DMS79 (cell line): ENCODE measurements around the gene DENND2D.

ENCODE experiments used
- DNase-seq: peaks from one replicate; lab custom pipeline; 2025; lab: John Stamatoyannopoulos, UW

The DENND2D gene

DNA sequence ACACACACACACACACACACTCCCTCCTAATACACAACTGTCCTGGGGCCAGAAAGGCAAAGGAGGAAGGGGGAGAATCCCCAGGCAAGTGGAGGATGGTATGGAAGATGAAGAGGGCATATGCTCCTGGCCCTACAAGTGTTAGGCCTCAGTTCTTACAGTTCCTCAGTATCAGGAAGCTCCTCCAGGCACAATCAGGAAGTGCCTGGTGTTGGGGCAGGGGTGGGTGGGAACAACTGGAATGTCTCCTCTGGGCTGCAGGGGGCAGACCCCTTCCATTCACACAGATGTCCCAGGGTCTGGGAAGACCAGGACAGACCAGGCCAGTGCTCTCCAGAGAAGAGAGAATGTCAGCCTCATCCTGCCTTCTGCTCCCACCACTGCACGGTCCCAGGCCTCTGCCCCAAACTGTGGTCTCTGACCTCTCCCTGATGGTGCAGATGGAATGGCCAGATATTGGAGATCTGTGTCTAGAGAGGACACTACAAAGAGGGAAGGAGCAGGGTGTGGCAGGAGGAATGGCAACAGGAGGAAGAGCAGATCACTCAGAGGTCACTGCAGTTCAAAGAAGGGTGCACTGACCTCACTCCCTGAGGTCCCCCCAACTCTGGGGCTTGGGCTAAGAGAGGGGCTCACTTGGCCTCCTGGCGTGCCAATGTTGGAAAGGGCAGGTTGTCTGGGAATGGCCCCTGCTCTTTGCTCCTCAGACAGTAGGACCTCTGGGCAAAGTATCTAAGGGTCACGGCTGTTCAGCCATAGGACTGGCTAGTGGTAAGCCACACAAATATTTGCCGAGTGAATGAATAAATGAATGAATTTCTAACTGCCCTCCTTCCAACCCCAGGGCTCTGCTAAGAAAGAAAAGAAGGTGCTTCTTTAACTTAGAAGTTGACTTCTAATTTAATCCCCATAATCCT, 2.5 kb upstream of the DENND2D start:
- no peak for DNase-seq

DNA sequence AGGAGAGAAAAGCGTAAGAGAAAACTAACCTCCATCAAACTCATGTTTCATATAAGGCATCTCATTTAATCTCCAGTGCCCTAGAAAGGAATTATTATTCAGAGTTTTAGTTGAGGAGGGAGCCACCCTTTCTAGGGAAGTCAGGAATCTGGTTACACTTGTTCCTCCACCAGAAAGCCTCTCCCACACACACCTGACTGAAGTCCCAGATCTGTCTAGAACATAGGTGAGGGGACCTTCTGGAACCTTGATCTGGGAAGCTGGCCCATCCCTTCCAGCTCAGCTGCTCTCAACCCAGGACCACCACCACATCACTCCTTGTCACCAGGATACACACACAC, 1.9 kb upstream of the DENND2D start:
- no peak for DNase-seq

DNA sequence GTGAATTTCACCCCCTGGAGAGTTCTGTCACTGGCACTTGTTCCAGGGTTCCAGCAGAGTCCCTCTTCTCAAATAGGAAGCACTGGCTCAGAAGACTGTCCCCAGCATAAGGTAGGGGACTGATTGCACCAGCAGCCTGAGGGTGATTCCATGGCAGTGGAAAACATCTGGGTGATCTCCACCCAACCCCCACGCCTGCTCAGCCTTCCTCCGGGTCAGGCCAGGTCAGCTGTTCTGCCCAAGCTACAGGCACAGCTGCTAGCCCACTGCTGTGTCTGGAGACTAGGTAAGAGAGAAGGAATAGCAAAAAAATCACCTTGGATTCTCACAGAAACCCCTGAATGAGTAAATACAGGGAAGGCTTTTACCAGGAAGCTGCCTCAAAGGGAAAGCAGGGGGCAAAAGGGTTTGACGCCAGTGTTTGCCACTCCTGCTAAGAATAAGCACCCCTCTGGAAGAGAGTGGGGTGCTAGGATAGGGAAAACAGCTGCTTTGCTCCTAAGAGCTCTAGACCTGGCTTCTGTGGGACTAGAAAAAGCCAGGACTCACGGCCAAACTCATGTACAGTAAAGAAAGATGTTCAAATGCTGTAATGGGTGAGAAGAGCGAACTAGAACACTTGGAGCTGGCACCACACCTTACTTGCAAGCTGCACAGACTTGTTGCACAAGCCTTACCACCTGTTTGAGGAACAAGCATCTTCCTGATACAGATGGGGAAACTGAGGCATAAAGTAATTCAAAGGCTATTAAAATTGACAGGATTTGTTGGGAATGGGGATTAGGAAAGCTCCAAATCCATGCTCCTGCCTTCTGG, 1.0 kb upstream of the DENND2D start:
- DNase-seq, result no peak

DNA sequence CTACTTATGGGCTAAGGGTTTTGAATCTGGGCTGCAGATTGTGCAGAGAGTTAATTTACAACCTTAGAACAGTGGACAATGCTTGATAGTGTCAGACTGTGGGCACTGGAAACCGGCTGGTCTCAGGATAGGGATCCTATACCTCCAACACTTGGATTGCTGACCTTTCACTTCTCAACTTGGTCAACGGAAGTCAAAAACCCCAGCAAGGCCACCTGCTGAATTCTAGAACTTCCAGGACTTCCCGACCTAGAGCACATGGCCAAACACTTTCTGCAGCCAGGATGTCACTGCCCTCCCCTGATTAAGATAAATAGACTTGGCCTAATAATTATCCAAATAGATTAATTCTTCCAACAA, 336 bp upstream of the DENND2D start:
- DNase-seq, result no peak

DNA sequence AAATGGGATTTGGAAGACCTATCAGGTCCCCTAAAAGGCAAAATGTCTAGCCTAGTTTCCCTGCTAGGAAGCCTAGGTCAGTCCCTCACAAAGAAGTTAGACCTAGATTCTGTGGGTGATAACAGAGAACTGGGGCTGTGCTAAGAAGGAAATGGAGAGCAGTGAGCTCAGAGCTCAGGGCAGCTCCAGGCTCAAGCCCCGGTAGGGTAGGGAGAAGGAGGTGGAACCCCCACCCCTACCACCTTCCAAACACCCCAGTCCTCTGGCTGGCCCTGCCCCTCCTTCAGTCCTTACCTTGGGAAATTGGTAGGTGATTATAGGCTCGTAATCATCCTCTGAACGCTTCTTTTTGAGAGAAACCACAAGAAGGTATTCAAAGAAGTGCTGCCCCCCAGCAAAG, 1.1 kb downstream of the DENND2D start:
- no peak for DNase-seq

DNA sequence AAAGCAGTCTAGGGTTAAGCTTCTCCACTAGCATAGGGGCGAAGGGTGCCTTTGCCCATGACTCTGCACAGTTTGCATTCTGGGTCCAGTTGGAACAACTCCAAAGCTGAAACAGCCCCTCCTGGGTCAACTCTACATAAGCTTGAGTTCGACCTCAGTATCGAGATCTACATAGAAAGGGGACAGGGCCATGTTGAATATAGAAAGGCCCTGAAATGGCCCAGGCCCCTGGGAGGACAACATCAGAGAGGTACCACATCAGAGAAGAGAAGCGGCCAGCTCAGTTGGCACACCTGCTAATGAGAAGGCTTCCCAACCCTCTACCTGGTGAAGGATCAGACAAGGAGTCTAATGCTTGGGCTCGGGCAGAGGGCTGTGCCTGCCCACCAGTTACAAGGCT, 1.6 kb downstream of the DENND2D start:
- no peak for DNase-seq

DNA sequence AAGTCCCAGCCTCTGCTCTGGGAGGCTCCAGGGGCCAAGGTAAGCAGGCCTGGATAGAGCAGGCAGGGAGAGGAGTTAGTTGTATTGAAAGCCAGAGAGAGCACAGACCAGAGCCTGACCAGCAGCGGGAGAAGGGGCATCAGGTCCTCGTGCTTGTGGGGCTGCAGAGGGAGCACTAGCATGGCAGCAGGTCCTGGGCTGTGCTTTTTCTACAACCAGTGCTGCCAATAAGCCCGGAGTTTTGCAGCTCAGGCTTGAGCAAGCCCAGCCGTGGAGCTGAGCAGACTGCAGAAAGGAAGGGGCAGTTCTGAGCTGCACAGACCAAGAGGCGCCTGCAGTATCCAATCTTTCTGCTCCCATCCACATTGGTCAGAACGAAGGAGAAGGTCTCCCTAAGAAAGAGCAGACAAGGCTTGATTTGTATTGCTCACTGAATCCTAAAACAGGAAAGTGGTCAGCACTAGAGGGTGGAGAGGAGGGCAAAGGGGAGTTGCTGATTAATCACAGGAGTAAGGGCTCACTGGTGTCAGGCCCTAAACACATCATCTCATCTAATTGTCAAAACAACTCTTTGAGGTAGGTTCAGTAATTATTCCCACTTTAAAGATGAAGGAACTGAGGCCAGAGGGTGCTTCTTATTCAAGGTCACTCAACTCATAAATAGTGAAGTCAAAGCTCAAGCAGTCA, 2.7 kb downstream of the DENND2D start:
- no peak for DNase-seq

DNA sequence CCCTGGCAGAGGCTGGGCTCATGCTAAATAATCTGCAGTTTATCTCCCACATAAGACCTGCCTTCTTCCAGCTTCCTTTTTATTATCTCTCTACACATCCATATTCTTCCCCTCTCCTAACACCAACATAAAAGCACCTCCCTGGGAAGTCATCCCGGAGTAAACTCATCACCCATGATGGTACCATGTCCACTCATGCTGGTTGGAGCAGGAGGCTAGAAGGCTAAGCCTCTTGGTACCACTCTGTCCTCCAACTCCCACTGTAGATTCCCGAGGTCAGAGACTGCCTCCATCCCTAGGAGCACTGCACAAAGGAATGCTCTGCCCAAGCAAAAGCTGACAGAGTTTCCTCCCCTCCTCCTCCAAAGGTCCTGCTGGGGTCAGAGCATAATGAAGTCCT, 4.2 kb downstream of the DENND2D start:
- DNase-seq, result no peak

DNA sequence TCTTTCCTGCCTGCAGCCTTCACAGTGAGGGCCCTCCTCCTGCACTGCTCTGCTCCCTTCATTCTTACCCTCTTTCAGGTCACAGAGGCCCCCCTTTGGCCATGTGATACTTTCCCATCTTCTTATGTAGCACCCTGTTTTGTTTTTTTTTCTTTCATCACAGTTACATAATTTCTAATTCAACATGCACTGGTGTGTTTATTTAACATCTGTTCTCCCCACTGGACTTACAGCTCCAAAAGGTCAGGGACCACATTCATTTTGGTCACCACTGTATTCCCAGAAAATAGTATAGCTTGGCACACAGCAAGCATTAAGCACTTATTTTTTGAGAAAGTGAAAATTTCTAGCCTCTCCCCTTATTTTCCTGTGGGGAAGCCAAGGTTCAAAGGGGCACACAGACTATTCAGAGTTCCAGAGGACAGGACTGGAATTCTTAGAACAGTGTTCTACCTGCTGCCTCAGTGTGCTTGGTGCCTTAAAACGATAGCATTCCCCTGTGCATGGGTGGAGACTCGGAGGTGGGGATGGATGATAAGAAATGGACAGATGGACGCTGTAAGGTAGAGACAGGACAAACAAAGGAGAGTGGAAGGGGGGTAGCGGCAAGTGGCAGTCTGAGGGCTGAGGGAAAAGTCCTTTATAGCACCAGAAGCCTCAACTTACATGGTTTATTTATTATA, 5.3 kb downstream of the DENND2D start:
- no peak for DNase-seq

DNA sequence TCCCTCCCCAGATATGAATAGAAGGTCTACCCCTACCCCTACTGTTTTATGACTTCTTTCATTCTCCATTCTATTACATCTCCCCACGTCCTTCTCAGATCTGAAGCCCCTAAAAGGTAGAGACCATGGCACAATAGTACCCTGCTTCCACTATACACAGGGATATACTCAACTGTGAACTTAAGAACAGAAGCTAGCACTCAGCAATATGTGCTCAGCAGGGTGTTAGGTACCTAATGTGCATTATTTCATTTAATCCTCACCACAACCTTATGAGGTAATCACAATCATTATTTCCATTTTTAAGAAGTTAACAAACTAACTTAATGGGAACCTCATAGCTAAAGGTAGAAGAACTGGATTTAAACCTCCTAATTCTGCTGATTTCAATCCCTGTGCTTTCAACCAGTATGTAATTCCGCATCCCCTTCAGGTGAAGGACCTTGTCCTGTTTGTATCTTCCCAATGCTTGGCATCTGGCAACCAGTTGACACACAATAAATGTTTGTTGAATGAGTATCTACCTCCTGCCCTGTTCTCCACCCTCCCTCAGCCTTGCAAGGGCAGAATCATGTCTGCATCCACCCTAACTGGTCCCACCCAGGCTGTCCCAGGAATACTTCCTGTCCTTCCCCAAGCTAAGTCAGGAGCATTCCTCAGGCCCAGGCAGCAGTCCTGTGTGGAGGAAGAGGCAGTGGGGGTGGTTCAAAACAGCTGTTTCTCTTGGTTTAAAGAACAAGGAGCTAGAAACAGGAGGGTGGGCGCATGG, 6.5 kb downstream of the DENND2D start:
- no peak for DNase-seq

DNA sequence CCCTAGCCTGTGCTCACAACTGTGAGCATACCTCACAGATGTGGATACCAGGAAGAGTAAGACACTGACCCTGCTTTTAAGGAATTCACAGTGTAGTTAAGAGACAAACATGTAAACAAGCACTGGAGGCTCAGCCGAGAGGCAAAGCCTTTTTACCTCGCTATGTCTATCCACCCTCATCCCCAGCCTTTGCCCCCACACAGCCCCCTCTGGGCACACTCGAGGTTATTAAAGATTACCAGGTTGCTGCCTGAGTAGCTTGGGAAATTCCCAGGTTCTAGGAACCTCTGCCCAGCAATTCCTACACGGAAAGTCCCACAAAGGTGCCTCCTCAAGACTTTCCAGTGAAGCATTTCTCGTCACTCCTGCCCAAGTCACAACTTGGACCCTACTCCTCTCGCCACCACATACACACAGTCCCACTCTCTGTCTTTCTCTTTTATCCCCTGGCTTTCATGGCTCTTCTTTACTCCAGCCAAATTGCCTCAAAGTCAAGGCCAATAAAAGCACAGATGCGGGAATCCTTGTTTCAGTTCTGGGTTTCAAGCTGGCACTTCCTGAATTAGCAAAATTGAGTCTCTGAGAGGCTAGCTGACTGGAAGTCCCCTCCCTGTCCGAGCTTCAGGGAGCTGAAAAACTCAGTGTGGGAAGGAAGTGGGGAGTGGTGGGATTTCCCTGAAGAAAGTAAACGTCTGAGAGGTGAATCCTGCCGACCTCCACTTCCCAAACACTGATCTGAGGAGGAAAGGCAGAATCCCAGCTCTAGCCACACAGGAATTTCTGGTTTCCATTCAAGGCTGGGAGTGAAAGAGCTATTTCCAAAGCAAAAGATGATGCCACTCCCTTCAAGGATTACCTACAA, 7.6 kb downstream of the DENND2D start:
- DNase-seq, result no peak

DNA sequence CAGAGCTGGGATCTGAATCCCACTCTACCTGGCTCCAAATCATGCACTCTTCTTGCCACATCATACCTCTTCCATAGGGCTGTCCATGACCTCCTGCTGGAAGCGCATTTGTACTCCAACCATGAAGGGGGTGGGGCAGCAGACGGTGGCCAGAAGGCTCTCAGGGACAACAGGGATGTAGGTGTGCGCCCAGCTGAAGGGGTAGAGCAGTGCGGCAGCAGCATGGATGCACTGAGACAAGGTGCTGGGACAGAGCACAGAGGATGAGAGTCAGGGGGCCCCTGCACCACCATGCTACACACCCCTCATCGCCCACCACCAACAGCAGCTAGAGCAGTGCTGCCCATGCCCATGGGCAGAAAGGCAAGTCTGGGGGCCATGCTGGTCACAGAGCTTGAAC, 8.4 kb downstream of the DENND2D start:
- no peak for DNase-seq

DNA sequence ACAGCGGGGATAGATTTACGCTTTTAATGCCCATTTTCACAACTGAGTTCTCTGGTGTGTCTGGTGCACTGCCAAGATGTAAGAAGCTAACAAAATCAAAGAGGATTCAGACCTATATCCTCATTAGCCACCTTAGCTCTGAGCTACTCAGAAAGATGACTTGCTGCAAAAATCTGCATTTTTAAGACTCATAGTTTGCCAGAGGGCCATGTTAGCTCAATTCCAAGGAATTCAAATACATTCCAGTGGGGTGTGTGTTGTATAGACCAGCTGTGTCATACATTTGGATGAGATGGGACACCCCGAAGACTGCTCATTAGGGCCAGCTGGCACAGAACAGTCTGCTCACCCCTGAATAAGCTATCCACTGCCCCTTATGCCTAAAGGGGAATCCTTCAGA, 8.9 kb downstream of the DENND2D start:
- no peak for DNase-seq

DNA sequence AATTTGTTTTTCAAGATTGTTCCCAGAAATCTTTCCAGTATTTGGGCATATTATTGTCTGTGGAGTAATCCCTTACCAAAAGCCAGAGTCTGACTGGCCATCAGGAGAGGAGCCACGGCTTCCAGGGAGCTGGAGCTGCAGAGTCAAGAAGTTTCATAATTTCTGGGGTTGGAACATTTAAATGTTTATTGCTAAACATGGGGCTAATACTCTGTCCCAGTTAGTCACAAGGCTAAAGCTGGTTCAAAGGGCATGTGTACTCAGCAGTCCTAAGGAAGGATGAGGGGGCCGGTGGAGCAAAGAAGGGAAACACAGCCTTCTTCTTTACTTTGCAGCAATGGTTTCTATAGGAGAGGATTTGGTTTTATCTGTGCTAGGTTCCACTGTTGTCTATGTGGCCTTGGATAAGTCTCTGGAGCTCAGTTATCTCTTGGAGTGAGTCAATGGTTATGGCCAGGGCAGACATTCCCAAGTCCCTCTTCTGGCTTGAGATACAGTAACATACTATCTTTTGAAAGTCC, 9.5 kb downstream of the DENND2D start:
- DNase-seq, result no peak

DNA sequence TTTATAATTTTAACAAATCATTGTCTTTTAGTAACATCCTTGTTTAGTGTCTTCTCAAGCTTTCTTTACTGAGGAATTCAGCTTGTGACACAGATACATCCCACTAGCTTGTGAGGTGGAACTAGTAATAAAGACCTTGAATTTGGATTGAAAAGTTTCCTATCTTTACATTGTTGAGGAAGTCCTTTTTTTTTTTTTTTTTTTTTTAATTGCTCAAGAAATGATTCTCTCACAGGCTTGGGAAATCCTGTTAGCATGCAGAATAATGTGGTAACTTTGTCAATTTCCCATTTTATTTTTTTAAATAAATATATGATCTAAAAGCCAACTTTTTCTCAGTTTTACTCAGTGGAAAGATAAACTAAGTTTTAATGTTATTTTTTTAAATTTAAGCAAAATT, 15.8 kb downstream of the DENND2D start:
- no peak for DNase-seq

DNA sequence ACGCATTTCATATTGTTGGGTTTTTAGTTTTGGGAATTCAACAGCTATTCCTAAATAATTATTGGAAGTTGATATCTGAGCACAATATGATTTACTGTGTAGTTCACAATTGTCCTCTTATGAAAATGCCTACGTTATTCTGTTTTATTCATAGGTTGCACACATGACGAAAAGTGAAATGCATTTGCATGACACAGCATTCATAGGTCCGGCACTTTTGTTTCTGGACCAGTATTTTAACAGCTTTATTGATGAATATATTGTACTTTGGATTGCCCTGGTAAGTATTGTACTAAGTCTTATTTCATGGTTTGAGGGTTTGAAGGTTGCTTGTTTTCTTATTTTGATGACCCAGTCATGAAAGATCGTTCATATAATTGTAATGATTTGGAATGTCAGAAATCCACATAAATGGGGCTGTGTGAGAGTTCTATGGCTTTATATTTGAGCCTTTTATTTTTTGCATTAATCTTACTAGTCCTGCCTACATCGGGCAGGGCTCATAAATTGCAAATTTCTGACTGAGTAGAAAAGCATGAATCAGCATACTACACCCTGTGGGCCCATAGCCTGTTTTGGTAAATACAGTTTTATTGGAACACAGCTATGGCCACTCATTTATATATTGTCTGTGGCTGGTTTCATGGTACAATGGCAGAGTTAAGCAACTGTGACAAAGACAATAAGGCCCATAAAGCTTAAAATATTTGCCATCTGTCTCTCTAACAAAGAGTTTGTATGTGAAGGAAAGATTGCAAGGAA, 17.0 kb downstream of the DENND2D start:
- peak; percentile 35 for DNase-seq

DNA sequence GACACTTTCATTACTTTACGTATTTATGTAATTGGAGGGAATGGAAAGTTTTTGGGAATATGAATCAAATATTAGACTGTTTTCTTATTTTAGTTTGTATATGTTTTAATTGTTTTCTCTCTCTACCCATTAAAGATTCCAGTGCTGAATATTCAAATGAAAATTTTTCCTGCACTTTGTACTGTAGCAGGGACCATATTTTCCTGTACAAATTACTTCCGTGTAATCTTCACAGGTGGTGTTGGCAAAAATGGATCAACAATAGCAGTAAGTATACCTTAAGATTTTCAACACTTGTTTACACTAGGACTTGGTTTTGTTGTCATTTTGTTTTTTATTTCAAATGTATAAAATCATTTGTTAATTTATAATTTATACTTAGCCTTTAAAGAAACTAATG, 18.4 kb downstream of the DENND2D start:
- no peak for DNase-seq

DNA sequence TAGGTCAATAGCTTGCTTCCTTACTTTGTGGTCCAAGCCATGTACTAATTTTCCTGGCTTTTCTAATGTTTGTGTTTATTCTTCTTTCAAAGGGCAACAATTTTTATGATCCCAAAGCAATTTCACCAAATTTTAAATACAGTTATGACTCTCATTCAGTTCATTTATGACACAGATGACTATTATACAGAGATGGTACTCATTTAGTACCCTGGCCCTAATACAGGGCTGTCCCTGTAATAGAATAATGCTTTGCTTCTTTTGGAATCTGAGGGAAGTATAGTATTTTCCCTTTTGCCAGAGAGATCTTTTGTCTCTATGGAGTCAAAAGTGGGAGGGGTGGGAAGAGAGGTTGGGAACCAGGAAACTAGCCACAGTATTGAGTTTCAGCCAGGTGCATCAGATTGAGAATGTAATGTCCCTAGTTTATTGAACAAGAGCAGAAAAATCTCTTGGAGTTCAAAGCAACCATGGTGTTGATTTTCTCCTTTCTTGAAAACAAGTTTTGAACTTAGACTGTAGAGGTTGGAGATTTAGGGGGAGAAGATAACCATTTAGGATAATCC, 20.4 kb downstream of the DENND2D start:
- no peak for DNase-seq

DNA sequence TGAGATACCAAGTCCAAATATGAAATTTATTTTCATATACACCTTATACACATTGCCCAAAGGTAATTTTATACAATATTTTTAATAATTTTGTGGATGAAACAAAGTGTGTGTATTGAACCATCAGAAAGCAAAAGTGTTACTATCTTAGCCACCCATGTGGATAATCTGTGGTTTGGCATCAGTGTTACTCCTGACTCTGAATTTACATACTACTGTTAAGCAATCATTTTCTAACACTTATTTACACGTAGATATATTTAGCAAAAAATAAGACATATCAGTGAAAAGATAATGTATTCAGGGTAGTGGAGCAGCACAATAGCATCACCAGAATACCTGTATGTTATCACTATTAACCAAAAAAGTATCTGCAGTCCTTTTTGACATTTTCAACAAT, 23.8 kb downstream of the DENND2D start:
- DNase-seq, result no peak
